Epithelial cell of esophagus (primary cell): ENCODE data around the gene IPMK.

Experiments
- DNase-seq: peaks from one replicate; pipeline ENCODE4 v3.0.0; 2010; ENCODE audit warnings: low read depth
- H3K4me3 ChIP-seq: 2 replicates; pipeline ENCODE4 v1.5.1; 2011; ENCODE audit warnings: mild to moderate bottlenecking, low read length, control low read depth
- TF ChIP-seq, protein P1 (sequence below): IDR thresholded peaks from 2 replicates; pipeline ENCODE4 v1.5.1; 2011; ENCODE audit warnings: low read depth, mild to moderate bottlenecking, low read length, control low read depth, inconsistent platforms; ENCODE audit not compliant: insufficient read depth; ENCODE audit errors: missing control alignments

Gene IPMK

DNA sequence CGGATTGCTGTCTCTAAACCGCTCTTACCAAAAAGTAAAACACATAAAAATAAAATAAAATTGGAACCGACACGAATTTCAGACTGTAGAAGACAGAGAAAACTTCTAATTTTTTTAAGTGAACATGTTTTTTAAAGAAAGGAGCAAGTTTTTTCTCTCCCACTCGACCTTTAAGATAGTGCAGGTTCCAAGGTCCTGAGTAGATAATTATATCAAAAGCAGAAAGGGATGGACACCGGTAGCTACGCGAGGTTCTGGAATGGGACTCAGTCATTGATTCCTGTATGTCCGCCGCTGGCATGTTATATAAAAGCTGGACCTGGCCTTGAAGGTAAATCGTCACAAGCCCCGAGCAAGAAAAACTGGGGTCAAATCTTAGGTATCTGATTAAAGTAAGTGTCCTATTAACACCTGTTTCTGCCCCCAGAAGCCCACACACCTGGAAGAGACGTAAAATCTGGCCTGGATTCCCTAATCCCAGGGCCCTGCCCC, 806 bp upstream of the IPMK start:
- DNase-seq, result no peak
- H3K4me3 ChIP-seq, result peak overlapping the region; percentile 82
- TF ChIP-seq, protein P1, sequence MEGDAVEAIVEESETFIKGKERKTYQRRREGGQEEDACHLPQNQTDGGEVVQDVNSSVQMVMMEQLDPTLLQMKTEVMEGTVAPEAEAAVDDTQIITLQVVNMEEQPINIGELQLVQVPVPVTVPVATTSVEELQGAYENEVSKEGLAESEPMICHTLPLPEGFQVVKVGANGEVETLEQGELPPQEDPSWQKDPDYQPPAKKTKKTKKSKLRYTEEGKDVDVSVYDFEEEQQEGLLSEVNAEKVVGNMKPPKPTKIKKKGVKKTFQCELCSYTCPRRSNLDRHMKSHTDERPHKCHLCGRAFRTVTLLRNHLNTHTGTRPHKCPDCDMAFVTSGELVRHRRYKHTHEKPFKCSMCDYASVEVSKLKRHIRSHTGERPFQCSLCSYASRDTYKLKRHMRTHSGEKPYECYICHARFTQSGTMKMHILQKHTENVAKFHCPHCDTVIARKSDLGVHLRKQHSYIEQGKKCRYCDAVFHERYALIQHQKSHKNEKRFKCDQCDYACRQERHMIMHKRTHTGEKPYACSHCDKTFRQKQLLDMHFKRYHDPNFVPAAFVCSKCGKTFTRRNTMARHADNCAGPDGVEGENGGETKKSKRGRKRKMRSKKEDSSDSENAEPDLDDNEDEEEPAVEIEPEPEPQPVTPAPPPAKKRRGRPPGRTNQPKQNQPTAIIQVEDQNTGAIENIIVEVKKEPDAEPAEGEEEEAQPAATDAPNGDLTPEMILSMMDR, result no peak

DNA sequence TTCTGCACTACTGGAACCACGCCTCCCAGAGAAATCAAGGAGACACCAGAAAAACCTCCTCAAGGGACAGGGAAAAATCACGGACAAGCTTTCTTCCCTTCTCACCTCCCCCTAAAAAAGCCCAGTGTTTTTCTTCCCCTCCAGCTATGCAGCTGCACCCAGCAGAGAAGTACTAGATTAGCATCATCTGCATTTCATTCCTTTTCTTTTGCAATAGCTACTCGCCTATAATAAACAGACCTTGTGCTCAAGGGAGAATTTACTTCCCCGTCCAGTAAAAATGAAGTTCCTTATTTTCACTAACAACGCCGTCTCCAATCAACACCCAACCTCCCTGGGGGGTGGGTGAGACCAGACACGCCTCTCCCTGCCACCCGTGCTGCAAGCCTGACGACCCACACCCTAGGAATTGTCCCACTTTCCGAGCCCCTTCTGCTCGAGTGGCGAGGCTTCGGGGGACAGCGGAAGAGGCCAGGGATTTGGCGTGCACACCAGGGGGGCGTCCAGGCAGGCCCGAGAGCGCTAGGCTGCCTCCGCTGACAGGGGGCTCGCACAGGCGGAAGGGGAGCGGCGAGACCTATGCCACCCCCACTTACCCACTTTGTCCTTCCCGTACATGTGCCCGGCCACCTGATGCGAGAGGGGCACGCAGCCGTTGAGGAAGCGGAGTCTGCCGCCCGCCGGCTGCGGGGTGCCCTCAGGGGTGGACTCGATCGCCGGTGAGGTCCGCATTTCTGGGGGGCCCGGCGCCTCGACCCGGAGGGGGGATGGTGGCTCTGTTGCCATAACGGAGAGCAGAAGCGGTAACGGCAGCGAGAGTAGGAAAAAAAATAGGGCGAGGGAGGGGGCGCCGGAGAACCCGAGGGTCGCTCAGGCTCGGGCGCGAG, 625 bp downstream of the IPMK start:
- H3K4me3 ChIP-seq, result peak overlapping the region; percentile 77
- TF ChIP-seq, protein P1, result no peak
- peak; percentile 83 for DNase-seq

DNA sequence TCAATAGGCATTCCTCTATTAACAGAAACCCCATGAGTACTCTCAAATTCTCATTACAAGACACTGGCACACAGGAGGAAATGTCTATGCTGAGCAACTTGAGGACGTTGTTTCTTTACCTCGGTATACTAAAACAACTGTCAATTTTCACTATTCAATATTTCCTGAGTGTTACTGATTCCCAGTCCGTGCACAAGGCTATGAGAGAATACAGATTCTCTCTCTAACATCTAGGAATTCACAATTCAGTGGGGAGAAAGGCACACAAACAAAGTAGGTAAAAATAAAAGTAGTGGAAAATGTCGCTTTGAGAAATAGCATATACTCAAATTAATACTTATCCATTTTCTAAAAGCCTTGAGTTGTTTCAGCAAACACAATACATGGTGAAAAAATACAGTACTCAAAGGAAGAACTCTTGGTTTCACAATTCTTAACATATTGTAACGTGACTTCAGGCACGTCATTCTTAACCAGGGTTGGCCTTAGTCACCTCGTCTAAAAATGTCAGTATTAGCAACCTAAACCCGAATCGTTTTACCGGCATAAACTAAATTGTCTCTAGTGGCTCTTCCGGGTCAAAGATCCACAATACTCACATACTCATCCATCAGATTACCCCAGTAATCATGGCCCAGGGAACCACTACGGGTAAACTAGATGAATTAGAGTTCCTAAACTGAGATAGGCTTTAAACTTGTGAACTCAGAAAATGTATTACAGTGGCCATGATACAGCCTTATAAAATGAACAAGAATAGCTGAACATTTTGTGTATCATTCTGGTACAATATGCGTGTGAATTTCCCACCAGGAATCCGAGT, 1.5 kb downstream of the IPMK start:
- DNase-seq, result peak; percentile 78
- peak overlapping the region; percentile 77 for H3K4me3 ChIP-seq
- TF ChIP-seq, protein P1, result no peak

DNA sequence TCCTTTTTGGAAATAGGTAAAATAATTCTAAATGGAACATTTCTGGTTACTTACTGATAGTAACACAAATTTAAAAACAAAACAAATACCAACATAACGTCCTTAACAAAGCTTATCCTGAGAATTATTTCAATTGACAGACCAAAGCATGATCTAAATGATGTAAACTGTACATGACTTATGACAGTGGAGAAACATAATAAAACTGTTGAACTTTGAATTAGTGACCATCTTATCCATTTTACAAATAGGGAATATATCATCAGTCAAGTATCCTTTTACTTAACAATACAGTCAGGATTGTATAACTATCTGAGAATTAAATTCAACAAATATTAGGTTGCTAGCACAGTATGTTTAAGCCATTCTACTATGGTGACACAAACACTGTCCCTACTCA, 2.4 kb downstream of the IPMK start:
- H3K4me3 ChIP-seq, result peak overlapping the region; percentile 77
- DNase-seq, result no peak
- TF ChIP-seq, protein P1, result no peak

DNA sequence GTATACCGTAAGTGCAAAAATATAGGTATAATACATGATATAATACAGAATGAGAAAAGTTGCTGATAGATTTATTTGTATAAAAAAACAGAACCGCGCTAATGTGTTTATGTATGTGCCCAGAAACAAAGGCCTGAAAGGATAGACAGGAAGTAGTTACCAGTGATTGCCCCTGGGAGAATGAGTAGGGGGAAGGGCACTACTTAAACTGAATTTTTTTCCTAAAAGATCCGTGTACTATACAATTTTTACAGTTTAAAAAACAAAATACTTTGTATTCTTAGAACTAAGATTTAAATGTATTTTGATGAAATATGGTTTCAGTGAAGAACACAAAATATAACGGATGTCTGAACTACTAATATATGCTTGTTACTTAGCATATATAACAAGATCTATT, 2.9 kb downstream of the IPMK start:
- DNase-seq, result no peak
- TF ChIP-seq, protein P1, result no peak
- no peak overlapping the region for H3K4me3 ChIP-seq

DNA sequence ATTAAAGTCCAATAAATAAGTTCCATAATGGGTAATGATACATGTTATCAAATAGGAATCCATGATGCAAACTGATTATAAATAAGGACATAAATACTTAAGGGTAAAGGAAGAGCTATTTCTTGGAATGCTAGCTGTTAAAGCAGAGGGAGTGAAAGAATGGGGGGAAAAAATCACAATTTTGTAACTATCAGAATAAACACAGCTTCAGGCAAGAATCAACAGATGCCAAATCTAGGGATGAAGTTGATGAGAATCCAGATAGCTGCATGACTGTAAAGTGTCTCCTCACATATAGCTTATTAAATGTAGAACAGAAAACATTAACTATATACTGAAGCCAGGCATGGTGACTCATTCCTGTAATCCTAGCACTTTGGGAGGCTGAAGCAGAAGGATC, 4.9 kb downstream of the IPMK start:
- TF ChIP-seq, protein P1, result no peak
- DNase-seq, result no peak
- H3K4me3 ChIP-seq, result no peak overlapping the region
